HG02678 (cell line): ENCODE measurements around the gene PFAS.
A peak's percentile ranks its signal among the peaks of the same experiment; 100 is the strongest.
"Not testable (repeated sequence)": the region's sequence is repeated elsewhere in the genome, so short reads cannot be mapped to it uniquely, and the experiment has no call there.

Experiments
- ATAC-seq: cut with Tn5 transposase; IDR thresholded peaks from one replicate; pipeline ENCODE4 v1.9.1; 2021; ENCODE audit warnings: mild to moderate bottlenecking, moderate library complexity; ENCODE audit not compliant: unreplicated experiment

The PFAS gene, protein sequence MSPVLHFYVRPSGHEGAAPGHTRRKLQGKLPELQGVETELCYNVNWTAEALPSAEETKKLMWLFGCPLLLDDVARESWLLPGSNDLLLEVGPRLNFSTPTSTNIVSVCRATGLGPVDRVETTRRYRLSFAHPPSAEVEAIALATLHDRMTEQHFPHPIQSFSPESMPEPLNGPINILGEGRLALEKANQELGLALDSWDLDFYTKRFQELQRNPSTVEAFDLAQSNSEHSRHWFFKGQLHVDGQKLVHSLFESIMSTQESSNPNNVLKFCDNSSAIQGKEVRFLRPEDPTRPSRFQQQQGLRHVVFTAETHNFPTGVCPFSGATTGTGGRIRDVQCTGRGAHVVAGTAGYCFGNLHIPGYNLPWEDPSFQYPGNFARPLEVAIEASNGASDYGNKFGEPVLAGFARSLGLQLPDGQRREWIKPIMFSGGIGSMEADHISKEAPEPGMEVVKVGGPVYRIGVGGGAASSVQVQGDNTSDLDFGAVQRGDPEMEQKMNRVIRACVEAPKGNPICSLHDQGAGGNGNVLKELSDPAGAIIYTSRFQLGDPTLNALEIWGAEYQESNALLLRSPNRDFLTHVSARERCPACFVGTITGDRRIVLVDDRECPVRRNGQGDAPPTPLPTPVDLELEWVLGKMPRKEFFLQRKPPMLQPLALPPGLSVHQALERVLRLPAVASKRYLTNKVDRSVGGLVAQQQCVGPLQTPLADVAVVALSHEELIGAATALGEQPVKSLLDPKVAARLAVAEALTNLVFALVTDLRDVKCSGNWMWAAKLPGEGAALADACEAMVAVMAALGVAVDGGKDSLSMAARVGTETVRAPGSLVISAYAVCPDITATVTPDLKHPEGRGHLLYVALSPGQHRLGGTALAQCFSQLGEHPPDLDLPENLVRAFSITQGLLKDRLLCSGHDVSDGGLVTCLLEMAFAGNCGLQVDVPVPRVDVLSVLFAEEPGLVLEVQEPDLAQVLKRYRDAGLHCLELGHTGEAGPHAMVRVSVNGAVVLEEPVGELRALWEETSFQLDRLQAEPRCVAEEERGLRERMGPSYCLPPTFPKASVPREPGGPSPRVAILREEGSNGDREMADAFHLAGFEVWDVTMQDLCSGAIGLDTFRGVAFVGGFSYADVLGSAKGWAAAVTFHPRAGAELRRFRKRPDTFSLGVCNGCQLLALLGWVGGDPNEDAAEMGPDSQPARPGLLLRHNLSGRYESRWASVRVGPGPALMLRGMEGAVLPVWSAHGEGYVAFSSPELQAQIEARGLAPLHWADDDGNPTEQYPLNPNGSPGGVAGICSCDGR (N-terminal part only)

DNA sequence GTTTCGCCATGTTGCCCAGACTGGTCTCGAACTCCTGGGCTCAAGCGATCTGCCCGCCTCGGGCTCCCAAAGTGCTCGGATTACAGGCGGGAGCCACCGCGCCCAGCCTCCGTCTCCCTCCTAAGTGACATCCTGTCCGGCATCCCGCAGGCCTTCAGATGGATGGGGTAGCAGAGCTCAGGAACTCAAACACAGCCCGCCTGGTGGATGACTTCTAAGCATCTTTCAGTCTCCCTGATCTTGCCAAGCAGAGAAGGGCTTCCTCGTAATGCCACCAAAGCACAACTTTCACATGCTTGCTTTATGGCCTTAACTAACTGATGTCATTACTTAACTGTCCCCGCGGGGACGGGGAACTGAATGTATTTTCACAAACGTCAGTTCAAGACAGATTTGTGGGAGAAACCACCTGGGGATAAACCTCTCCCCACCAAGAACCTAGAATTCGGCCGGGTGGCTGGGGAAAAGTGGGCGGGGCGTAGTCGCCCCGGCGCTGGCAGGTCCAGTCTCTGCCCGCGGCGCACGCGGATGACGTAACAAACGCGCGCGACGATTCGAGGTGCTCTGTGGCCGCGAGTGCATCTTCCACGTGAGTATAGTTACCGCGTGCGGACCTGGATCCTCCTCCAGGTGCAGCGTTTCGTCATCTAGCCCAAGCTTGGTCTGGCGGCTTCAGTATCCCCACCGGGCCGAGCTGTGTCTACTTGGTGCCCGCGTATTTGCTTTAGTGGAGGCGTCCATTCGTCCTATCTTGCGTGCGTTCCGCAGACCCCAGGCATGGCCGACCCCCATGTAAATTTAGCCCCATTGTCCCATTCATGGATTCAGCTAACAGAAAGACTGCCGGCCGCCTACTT, at the start of gene PFAS:
PFAS (plus strand) TSS at position 539 of the 857 bp plus-strand sequence. CDS start 4,649 bp downstream, outside the sequence.
- ATAC-seq: peak; percentile 50

DNA sequence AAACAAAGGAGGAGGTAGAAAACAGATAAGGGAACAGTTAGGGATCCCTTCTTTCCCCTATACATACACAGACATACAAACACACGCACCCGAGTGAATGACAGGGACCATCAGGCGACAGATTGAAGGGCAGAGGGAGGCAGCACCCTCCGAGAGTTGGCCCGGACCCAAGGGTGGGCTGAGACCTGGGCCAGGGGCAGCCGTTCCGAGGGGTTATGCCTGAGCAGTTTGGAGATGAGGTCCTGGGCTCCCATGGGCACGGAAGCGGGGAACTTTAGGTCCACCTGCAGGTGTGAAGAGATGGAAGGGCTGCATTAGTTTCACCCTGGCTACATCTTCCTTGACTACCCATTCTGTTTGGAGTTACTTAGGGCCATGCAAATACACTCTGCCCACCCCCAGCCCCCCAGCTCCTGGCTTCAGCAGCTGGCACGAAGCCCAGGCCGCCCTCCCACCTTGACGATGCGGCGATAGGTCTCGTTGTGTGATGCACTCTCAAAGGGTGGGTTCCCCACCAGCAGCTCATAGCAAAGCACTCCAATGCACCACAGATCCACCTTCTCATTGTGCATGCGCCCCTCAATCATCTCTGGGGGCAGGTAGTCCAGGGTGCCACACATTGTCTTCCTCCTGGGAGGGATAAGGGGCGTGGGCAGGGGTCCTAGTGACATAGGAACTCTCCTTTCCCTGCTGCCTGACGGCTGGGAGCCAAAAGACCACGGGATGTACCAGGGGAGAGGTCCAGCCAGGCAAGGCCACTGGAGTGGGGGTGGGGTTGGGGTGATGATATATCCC, 44.1 kb upstream of the PFAS start:
- ATAC-seq: no peak

DNA sequence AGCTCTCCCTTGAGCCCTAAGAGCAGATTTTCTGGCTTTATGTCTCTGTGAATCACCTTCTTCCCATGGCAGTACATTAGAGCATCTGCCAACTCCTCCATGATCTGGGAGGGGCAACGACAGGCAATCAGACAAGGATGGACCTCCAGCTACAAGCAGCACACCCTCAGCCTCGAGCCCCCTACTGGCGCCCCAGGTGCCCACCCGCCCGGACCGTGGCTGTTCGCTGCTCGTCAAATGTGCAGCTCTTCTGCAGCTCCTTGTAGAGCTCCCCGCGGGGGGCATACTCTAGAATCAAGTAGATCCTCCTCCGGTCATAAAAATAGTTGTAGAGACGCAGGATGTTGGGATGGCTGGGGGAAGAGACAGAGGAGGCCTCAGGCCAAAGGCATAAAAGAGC, 42.6 kb upstream of the PFAS start:
- ATAC-seq: no peak

DNA sequence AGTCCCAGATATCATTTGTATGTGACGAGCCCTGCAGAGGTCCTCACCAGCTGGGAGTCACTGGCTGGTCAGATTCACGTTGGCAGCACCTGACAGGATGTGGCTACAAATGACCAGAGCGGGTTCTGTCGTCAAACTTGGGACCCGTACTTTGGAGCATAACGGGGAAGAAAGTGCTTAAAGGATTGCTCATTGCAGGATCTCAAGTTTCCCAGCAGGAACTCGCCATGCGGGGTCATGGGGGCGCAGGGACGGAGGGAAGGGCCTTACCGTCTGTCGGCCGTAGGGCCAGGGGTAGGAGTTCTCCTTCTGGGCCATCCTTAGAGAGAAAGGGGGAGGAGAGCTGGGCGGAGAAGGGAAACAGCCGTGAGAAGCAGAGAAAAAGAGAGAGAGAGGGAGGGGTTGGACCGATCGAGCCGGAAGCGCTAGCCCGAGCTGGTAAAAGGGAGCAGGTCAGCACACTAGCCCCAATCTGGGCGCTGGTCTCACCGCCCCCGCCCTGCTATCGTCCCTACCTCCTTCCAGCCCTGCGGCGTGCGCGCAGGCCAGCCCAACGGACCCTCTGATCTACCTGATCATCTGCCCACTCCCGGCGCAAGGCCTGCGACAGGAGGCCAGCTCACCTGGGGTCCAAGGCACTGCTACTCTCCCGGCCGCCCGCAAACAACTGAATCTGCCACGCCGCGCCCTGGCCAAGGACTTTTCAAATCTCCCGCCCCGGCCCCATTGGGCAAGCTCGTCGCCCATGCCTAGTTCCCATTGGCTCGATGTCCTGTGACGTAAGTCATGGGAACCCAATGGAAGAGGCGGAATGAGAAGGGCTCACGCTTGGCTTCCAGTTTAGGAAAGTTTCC, 39.0 kb upstream of the PFAS start, which contains the start of gene AURKB:
AURKB (minus strand) TSS at position 669 of the 854 bp plus-strand sequence; CDS start at position 318, 351 bp downstream.
- peak; percentile 85 for ATAC-seq

DNA sequence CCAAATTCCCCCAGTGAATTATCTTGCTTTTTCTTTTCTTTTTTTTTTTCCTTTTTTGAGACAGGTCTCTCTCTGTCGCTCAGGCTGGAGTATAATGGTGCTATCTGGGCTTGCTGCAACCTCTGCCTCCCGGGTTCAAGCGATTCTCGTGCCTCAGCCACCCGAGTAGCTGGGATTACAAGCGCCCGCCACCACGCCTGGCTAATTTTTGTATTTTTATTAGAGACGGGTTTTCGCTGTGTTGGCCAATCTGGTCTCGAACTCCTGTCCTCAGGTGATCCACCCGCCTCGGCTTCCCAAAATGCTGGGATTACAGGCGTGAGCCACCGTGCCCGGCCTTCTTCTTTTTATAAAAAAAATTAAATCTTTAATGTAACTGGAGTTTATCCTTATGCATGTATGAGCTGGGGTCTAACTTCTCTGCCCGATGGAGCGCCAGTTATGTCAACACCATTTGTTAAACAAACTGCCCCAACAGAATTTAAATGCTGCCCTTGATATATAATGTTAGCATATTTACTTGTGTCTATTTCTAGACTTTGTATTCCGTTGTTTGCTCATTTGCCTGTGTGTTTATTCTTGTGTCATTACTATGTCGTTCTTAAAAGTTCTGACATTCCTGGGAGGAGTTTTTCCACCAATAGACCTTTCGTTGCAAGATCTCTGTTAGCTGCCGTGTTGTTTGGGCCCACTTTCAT, 38.2 kb upstream of the PFAS start:
- no peak for ATAC-seq

DNA sequence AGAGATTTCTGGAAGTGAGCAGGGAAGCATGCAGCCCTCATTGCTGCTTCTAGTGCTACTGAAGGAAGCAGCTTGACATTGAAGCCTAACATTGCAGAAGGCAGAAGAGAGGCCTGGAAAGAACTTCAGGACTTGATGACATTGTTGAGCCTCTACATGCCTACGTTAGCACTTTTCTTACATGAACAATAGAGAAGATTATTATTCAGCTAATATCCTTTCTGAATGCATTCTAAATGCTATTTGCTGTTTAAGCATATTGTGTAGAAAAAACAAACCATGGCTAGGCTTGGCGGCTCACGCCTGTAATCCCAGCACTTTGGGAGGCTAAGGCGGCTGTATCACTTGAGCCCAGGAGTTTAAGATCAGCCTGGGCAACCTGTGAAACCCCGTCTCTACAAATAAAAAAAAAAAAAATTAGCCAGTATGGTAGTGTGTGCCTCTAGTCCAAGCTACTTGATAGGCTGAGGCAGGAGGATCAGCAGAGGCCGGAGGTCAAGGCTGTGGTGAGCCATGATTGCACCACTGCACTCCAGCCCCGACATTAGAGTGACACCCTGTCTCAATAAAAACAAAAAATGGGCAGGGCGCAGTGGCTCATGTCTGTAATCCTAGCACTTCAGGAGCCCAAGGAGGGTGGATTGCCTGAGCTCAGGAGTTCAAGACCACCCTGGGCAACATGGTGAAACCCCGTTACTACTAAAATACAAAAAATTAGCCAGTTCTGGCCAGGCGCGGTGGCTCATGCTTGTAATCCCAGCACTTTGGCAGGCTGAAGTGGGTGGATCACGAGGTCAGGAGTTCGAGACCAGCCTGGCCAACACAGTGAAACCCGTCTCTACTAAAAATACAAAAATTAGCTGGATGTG, 36.5 kb upstream of the PFAS start:
- ATAC-seq: no peak

DNA sequence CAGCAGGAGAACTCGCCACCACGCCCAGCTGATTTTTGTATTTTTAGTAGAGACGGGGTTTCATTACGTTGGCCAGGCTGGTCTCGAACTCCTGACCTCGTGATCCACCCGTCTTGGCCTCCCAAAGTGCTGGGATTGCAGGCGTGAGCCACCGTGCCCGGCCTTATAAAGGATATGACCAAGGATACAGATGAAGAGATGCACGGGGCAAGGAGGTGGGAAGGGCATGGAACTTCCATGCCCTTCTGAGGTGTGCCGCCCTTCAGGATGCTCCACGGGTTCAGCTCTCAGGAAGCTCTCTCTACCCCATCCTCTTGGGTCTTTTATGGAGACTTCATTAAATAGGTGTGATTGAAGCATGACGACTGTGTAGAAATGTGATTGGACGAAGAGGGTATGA, 35.1 kb upstream of the PFAS start:
- not testable (repeated sequence) for ATAC-seq

DNA sequence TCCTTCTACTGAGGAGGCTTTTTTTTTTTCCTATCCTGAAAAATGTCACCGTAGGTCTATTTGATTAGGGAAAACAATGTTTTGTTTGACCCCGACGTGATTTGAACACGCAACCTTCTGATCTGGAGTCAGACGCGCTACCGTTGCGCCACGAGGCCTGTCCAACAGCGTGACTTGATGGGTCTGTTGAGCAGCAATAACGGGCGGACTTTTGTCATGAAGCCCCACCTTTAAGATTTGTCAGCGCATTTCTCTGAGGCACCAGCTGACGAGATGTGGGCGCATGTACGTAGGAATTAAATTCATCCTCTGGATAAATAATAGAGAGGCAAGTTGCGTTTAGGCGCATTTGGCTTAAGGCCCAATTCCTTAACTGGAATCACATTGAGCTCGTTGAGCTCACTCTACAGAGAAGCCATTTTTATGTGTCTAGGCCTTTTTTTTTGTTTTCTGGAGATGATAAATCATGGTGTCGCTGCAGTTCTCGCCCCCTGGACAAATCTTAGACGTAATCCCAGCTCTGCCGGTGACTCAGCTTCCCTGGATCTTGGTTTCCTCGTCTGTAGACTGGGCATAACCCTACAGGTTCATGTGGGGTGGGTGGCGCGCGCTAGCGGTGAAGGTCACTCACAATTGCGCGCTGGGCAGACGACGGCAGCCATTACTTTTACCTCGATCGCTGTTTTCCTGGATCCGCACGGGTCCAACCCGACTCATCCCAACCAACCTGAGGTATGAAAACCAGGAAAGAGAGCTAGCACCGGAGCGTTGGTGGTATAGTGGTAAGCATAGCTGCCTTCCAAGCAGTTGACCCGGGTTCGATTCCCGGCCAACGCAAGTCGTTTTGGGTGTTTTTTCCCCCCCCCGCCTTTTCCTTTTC, 28.1 kb upstream of the PFAS start:
- ATAC-seq: no peak

DNA sequence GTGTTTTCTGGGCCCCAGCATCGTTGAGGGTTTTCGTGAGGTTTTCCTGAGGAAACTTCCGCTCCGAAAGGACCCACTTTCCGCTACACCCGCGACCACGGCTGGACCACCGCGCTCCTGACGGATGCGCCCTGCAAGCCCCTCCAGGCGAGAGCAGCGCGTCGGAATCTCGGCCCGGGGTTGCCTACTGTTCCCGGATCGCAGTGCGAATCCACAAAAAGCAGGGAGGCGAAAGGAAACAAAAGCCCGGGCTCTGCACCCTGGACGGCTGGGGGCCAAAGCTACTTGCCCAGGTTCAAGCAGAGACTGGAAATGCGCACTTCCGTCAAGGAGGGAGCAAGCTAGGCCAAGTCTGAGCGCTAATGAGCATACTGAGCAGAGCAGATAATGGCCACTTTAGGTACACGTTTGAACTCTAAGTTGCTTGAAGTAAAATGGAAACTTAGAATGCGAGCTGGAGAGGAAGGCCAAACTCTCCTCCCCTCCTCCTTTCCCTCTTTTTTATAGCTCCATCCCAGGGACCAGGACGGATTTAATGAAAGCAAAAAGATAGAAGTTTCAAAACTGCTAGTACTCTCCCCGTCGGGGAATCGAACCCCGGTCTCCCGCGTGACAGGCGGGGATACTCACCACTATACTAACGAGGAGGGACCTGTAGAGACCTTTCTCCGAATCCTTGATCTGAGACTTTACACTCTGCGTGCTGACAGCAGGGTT, 27.3 kb upstream of the PFAS start:
- peak; percentile 45 for ATAC-seq

DNA sequence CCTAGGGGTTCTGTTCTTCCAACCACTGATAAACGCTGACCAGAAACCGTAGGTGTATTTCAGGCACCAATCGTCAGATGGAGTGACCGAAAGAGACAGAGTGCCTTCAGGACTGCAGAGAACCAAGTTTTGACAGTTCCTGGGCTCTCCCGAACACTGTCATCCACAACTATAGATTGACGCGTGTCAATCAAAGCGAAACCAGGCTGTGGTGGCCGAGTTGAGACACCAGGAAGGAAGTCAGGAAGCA, 26.8 kb upstream of the PFAS start:
- ATAC-seq: peak; percentile 36

DNA sequence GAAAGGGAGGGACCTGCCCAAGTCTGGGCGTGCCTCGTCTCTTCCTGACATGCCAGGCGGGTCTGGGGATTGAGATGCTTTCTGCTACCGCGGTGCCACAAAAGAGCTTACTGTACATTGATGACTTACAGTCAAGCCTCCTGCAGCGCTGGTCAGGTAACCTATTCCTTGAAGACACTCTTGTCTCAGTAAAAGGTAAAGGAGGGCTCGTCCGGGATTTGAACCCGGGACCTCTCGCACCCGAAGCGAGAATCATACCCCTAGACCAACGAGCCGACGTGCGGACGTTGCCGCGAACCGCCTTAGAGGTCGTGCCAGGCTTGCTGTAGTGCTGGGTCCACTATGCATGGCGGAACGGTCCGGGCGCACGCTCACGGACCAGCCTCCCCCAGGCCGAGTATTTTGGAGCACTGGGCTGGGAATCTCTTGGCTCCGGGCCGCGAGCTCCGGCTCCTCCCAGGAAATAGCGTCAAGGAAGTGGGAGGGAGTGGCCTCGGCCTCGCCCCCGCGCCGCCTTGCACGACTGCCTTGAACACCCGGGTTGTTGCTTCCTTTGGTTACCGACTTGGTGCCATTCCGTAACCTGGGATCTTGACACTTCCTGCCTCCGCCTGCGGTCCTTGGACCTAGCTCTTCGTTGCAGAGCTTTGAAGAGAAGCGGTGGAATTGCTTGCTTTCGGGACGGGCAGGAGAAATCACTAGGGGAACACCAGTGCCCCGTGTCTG, 26.3 kb upstream of the PFAS start:
- peak; percentile 39 for ATAC-seq

DNA sequence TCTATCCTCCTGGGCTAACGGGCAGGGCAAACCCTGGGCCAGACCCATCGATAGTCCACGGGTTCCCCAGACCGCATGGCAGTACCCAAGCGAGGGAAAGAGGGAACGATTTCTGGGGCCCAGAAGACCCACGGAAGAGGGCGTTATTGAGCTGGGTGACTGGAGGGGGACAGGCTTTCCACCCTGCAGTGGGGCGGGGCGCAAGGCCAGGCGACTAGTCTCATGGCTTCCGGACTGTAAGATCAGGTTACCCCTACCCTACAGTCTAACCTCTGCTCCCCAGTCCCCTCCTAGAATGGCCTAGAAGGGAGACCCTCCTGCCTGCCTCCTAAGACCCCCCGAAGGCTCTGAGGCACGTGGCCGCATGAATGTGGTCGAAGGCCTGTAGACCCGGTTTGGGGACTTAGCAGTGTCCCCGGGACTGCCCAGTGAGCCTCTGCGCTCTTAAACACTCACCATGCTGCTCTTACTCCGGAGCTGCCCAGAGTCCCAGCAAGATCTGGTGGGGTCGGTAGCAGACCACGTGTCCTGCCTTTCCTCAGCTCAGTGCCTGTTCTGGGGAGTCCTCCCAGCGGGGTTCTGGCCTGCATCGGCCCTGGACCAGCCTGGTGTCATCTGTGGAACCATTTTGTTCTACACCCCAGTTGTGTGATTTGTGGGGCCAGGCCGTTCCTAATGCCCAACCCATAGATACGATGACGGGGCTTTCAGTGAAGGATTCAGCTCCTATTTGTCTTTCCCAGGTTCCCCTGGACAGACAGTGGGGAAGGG, 25.5 kb upstream of the PFAS start:
- ATAC-seq: no peak

DNA sequence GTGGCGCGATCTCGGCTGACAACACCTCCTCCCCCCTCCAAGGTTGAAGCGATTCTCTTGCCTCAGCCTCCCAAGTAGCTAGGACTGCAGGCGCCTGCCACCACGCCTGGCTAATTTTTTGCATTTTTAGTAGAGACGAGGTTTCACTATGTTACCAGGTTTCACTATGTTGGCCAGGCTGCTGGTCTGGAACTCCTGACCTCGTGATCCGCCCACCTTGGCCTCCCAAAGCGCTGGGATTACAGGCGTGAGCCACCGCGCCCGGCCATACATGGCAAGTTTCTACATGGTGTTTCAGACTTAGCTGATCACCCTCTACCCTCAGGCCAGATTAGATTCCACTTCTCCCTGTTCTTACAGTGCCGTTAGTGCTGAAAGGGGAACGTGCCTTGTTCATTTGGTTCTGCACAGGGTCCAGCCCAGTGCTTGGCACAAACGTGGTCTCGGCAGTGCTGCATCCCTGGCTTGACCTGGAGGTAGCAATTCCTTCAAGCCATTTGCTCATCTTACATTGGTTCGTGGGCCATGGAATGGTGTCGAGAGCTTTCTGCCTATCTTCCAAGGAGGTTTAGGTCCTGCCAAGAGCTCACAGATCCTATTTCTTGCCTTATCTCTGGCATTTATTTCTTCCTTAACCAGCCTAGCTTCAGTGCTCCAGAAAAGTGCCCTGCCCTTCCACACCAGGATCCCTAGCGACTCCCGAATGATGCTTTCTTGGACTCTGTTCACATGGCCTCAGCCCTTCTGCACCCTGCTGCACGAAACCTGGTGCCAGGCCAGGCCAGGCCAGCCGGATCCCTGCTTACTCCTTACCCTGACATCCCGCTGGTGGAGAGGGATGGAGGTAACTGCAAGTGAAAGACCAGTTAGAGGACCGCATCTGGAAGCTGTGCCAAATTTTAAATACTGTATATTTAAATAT, 23.9 kb upstream of the PFAS start:
- ATAC-seq: no peak
